HEK293T (cell line): Measurements from ENCODE around the gene MACROD1.

Source experiments
- ARNT ChIP-seq: fragments of 450-650 bp; IDR thresholded peaks from 2 replicates; pipeline ENCODE4 v1.6.1; 2017; ENCODE audit warnings: mild to moderate bottlenecking
- CTBP1 ChIP-seq: fragments of 450-650 bp; IDR thresholded peaks from 2 replicates; pipeline ENCODE4 v1.6.1; 2016; ENCODE audit warnings: borderline replicate concordance
- ELF4 ChIP-seq: fragments of 450-650 bp; IDR thresholded peaks from 2 replicates; pipeline ENCODE4 v1.6.1; 2017; ENCODE audit warnings: antibody characterized with exemption
- FOXK2 ChIP-seq: fragments of 450-650 bp; IDR thresholded peaks from 2 replicates; pipeline ENCODE4 v1.6.1; 2016; ENCODE audit warnings: mild to moderate bottlenecking
- FOXM1 ChIP-seq: fragments of 450-650 bp; IDR thresholded peaks from 2 replicates; pipeline ENCODE4 v1.6.1; 2017; ENCODE audit warnings: mild to moderate bottlenecking, borderline replicate concordance
- SP1 ChIP-seq: fragments of 450-650 bp; IDR thresholded peaks from 2 replicates; pipeline ENCODE4 v1.6.1; 2017
- SUZ12 ChIP-seq: fragments of 450-650 bp; IDR thresholded peaks from 2 replicates; pipeline ENCODE4 v1.6.1; 2016; ENCODE audit warnings: mild to moderate bottlenecking
- TF ChIP-seq, protein P1 (sequence below): fragments of 450-650 bp; IDR thresholded peaks from 2 replicates; pipeline ENCODE4 v1.6.1; 2016

DNA sequence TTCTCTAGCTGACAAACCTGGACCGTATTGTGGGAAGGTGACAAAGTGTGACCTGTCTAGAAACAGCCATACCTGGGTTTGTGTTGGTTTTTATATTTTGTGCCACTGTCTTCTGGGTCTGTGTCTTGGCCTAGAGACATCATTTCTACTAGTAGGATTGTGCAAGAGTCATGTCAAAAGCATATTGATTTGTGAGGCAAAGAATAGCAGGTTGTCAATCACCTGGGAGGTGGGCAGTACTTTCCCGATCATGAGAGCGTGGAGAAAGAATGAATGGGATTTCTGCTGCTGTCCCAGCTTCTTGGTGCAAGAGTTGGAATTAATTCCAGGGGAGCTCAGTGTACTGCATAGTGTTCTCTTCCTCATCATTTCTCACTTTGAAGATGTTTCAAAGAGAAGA, 35.6 kb upstream of the MACROD1 start:
- no peak for TF ChIP-seq CTBP1
- TF ChIP-seq SUZ12 = no peak
- TF ChIP-seq ELF4 = no peak
- no peak for TF ChIP-seq SP1
- no peak for TF ChIP-seq FOXK2
- no peak for TF ChIP-seq ARNT
- TF ChIP-seq, protein P1, sequence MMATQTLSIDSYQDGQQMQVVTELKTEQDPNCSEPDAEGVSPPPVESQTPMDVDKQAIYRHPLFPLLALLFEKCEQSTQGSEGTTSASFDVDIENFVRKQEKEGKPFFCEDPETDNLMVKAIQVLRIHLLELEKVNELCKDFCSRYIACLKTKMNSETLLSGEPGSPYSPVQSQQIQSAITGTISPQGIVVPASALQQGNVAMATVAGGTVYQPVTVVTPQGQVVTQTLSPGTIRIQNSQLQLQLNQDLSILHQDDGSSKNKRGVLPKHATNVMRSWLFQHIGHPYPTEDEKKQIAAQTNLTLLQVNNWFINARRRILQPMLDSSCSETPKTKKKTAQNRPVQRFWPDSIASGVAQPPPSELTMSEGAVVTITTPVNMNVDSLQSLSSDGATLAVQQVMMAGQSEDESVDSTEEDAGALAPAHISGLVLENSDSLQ = no peak
- TF ChIP-seq FOXM1 = no peak
